CD4-positive, alpha-beta T cell (primary cell): ENCODE results near the gene CCDC9. TPM values are rescaled to one million over a fixed set of nuclear protein-coding genes. Genes with fewer than 3 reads are reported as not detected.
"Not testable (repeated sequence)": the region's sequence is repeated elsewhere in the genome, so short reads cannot be mapped to it uniquely, and the experiment has no call there.

ENCODE experiments used
- ATAC-seq: fragments of 200-7000 bp; cut with Tn5 transposase; one replicate; pipeline ENCODE4 v1.10.0; 2022; ENCODE audit warnings: mild to moderate bottlenecking; ENCODE audit not compliant: poor library complexity
- CTCF ChIA-PET: fragments of 350-600 bp; sonication (Branson Sonifier 250); formaldehyde crosslinking; loops from one replicate; lab custom pipeline; 2021; ENCODE audit warnings: antibody characterized with exemption, inconsistent platforms; lab: Charles Lee
- POLR2A ChIA-PET: fragments of 350-600 bp; sonication (Branson Sonifier 250); formaldehyde crosslinking; loops from one replicate; lab custom pipeline; 2021; ENCODE audit warnings: antibody characterized with exemption, inconsistent platforms; lab: Charles Lee
- DNase-seq, 14 experiments: peaks; one replicate each; pipeline ENCODE4 v3.0.0-alpha.2; 2013 to 2020; ENCODE audit warnings: mixed read lengths in 2 of 14
- H3K27ac ChIP-seq, 2 donors: one replicate each; pipeline versions ENCODE4 v1.5.1 to v1.7.0; 2013; ENCODE audit warnings: low read length in 2 of 2, low read depth in 1 of 2, mild to moderate bottlenecking in 1 of 2
- H3K27me3 ChIP-seq, 2 experiments: 1 replicate in 1 of 2; 2 replicates in 1 of 2; pipeline versions ENCODE4 v1.6.1 to v1.7.0; 2013; ENCODE audit warnings: low read length in 2 of 2, control low read depth in 1 of 2, mild to moderate bottlenecking in 1 of 2, moderate library complexity in 1 of 2; ENCODE audit not compliant: insufficient read depth in 2 of 2, control insufficient read depth in 1 of 2
- H3K36me3 ChIP-seq: one replicate; pipeline ENCODE4 v1.6.1; 2013; ENCODE audit warnings: low read length, control low read depth; ENCODE audit not compliant: insufficient read depth
- H3K4me1 ChIP-seq: one replicate; pipeline ENCODE4 v1.6.1; 2013; ENCODE audit warnings: low read length, control low read depth; ENCODE audit not compliant: insufficient read depth
- H3K4me3 ChIP-seq: one replicate; pipeline ENCODE4 v1.5.1; 2013; ENCODE audit warnings: mild to moderate bottlenecking, low read length, moderate library complexity
- H3K9me3 ChIP-seq, 2 experiments: 1 replicate in 1 of 2; 2 replicates in 1 of 2; pipeline versions ENCODE4 v1.6.1 to v1.7.0; 2013; ENCODE audit warnings: low read length in 2 of 2, mild to moderate bottlenecking in 2 of 2, control low read depth in 1 of 2, moderate library complexity in 1 of 2; ENCODE audit not compliant: control insufficient read depth in 1 of 2, insufficient read depth in 1 of 2
- H3K27ac Mint-ChIP-seq: one replicate; pipeline ENCODE4 v1.8.0; 2020; ENCODE audit warnings: mixed read lengths
- H3K27me3 Mint-ChIP-seq: one replicate; pipeline ENCODE4 v1.8.0; 2021; ENCODE audit warnings: mixed read lengths
- H3K36me3 Mint-ChIP-seq: one replicate; pipeline ENCODE4 v1.8.0; 2021; ENCODE audit warnings: low read depth, mixed read lengths
- H3K4me1 Mint-ChIP-seq: one replicate; pipeline ENCODE4 v1.8.0; 2021; ENCODE audit warnings: low read depth, mixed read lengths
- H3K4me3 Mint-ChIP-seq: one replicate; pipeline ENCODE4 v1.8.0; 2020; ENCODE audit warnings: mild to moderate bottlenecking, mixed read lengths
- H3K9me3 Mint-ChIP-seq: one replicate; pipeline ENCODE4 v1.8.0; 2020; ENCODE audit warnings: mixed read lengths
- intact Hi-C, 2 experiments: fragments of 100-400 bp; cut with DNase I in 1 of 2; cut with micrococcal nuclease in 1 of 2; formaldehyde crosslinking; loops; one replicate each; pipeline versions ENCODE4 v1.15.1 to v1.9.0; 2023 to 2025; cut with DNase I, micrococcal nuclease
- total RNA-seq, 174 experiments: library from RNA in 2 of 174; stranded (reverse) in 2 of 174; gene quantifications; one replicate each; pipeline ENCODE4 v1.2.3 and lab custom pipeline; 2021 to 2026
- TF ChIP-seq, protein P1 (sequence below): fragments of 200-600 bp; IDR thresholded peaks from one replicate; pipeline ENCODE4 v1.8.0; 2022; ENCODE audit warnings: antibody characterized with exemption, mild to moderate bottlenecking

The CCDC9 gene
- total RNA-seq, 2 experiments from 2014 or later = 68.5 to 74.3 TPM

- no peak overlapping the region for H3K27ac Mint-ChIP-seq
- intact Hi-C loops = loop anchor here (1.0 to 5.0 kb wide), 2 partner anchors 98 to 115 kb away; partner anchors contain the start of gene SAE1 (in 1 of the 2)
- no peak for ATAC-seq
- H3K27ac ChIP-seq = no peak overlapping the region
- no peaks in the 10 kb centered on the region for H3K36me3 ChIP-seq
- no peaks in the 10 kb centered on the region for H3K27me3 Mint-ChIP-seq
- ChIA-PET POLR2A (interaction anchor here (1.3 to 2.3 kb wide), 5 partner anchors 9 to 89 kb away, joined by 3 to 10 read pairs (median 7); partner anchors contain the start of gene CCDC9), CTCF (interaction anchor here (0.6 to 6.6 kb wide), 18 partner anchors 8 to 234 kb away, joined by 3 to 204 read pairs (median 5); partner anchors contain the start of gene SAE1)
- peaks cover 32% of the 10 kb centered on the region for H3K4me1 ChIP-seq
- TF ChIP-seq, protein P1, sequence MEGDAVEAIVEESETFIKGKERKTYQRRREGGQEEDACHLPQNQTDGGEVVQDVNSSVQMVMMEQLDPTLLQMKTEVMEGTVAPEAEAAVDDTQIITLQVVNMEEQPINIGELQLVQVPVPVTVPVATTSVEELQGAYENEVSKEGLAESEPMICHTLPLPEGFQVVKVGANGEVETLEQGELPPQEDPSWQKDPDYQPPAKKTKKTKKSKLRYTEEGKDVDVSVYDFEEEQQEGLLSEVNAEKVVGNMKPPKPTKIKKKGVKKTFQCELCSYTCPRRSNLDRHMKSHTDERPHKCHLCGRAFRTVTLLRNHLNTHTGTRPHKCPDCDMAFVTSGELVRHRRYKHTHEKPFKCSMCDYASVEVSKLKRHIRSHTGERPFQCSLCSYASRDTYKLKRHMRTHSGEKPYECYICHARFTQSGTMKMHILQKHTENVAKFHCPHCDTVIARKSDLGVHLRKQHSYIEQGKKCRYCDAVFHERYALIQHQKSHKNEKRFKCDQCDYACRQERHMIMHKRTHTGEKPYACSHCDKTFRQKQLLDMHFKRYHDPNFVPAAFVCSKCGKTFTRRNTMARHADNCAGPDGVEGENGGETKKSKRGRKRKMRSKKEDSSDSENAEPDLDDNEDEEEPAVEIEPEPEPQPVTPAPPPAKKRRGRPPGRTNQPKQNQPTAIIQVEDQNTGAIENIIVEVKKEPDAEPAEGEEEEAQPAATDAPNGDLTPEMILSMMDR = peak; percentile 92
- H3K9me3 Mint-ChIP-seq = no peaks in the 10 kb centered on the region
- no peaks in the 10 kb centered on the region for H3K9me3 ChIP-seq
- H3K27me3 ChIP-seq = no peaks in the 10 kb centered on the region
- H3K4me3 ChIP-seq = no peak overlapping the region
- no peak overlapping the region for H3K4me3 Mint-ChIP-seq
- peak; percentile 61 to 88 (median 75) for DNase-seq
- peaks cover 11% of the 10 kb centered on the region for H3K4me1 Mint-ChIP-seq
- H3K36me3 Mint-ChIP-seq = no peaks in the 10 kb centered on the region
Observed at GRCh38 chr19:47247308-47247990, 8.9 kb upstream of the CCDC9 start.

- intact Hi-C loops = loop anchor here in 1 of 2 experiments (10.0 kb wide), 2 partner anchors 398 to 468 kb away; partner anchors contain the start of genes AP2S1 and SLC1A5
- peak overlapping the region; percentile 40 for H3K27ac Mint-ChIP-seq
- H3K9me3 Mint-ChIP-seq = not testable (repeated sequence)
Observed at GRCh38 chr19:47253016-47253415, 3.3 kb upstream of the CCDC9 start.

DNA sequence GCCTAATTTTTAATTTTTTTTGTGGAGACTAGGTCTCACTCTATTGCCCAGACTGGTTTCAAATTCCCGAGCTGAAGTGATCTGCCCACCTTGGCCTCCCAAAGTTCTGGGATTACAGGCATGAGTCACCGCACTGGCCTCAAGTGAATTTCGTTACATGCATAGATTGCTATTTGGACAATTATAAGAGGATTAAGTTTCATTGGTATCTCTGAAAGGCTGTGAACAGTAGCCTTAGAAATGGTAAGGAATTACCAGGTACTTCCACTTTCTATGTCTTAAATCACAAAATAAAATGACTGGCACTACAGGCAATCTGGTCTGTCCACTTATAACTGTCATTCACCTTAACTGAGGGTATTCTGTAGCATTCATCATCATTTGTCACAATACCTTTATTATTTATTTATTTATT is 2.9 kb upstream of the CCDC9 start:
- peaks cover 21% of the 10 kb centered on the region for H3K4me1 ChIP-seq
- H3K36me3 ChIP-seq = peaks cover 5% of the 10 kb centered on the region
- H3K4me3 ChIP-seq = no peak overlapping the region
- H3K27ac ChIP-seq = no peak overlapping the region
- H3K9me3 ChIP-seq = peaks cover 0 to 7% of the 10 kb centered on the region in 2 experiments
- no peaks in the 10 kb centered on the region for H3K27me3 ChIP-seq
- intact Hi-C loops = loop anchor here in 1 of 2 experiments (10.0 kb wide), 2 partner anchors 399 to 469 kb away; partner anchors contain the start of genes AP2S1 and SLC1A5
- Mint-ChIP-seq H3K9me3 (no peaks in the 10 kb centered on the region), H3K27ac (peak overlapping the region; percentile 40), H3K36me3 (peaks cover 24% of the 10 kb centered on the region), H3K4me3 (no peak overlapping the region), H3K4me1 (peaks cover 24% of the 10 kb centered on the region), H3K27me3 (no peaks in the 10 kb centered on the region)
- no peak for ATAC-seq
- ChIA-PET CTCF (interaction anchor here (0.9 to 3.3 kb wide), 2 partner anchors 9 to 123 kb away, joined by 3 to 12 read pairs; partner anchors contain the start of gene SAE1), POLR2A (interaction anchor here (1.1 to 1.2 kb wide), 2 partner anchors 9 to 27 kb away, joined by 4 to 5 read pairs; no protein-coding TSS in a partner anchor)
- TF ChIP-seq, protein P1 = no peak
- DNase-seq = no peak

More at GRCh38 chr19:47253016-47253415, 3.3 kb upstream of the CCDC9 start:
- ChIA-PET CTCF (interaction anchor here (0.9 to 3.3 kb wide), 2 partner anchors 9 to 122 kb away, joined by 3 to 12 read pairs; partner anchors contain the start of gene SAE1), POLR2A (interaction anchor here (0.7 to 1.2 kb wide), 3 partner anchors 9 to 27 kb away, joined by 3 to 5 read pairs (median 4); partner anchors contain the start of gene INAFM1)
- peaks cover 20% of the 10 kb centered on the region for H3K4me1 Mint-ChIP-seq
- H3K36me3 ChIP-seq, H3K9me3 ChIP-seq, ATAC-seq, H3K27me3 ChIP-seq, H3K27me3 Mint-ChIP-seq, H3K27ac ChIP-seq, DNase-seq, H3K4me3 Mint-ChIP-seq, H3K4me3 ChIP-seq: not testable (repeated sequence)
- peaks cover 20% of the 10 kb centered on the region for H3K36me3 Mint-ChIP-seq
- H3K4me1 ChIP-seq = peaks cover 16% of the 10 kb centered on the region
